Activated T-helper 17 cell treated with anti-CD3 and anti-CD28 coated beads, Interleukin-2, amount 50 U/mL, for 72 hours (primary cell): Measurements from ENCODE around the gene RNASET2. TPM values are rescaled to one million over a fixed set of nuclear protein-coding genes. Genes with fewer than 3 reads are reported as not detected.
"Not testable (repeated sequence)": the region's sequence is repeated elsewhere in the genome, so short reads cannot be mapped to it uniquely, and the experiment has no call there.

Source experiments
- ATAC-seq: fragments of 150-1000 bp; cut with Tn5 transposase; replicated peaks from 2 replicates; pipeline ENCODE4 v1.10.0; 2021; ENCODE audit warnings: mild to moderate bottlenecking, moderate library complexity
- H3K27ac Mint-ChIP-seq: one replicate; pipeline ENCODE4 v1.8.0; 2022; ENCODE audit warnings: mixed read lengths
- H3K27me3 Mint-ChIP-seq: one replicate; pipeline ENCODE4 v1.8.0; 2022; ENCODE audit warnings: mixed read lengths
- H3K36me3 Mint-ChIP-seq: one replicate; pipeline ENCODE4 v1.8.0; 2022; ENCODE audit warnings: low read depth, mild to moderate bottlenecking, mixed read lengths
- H3K4me1 Mint-ChIP-seq: one replicate; pipeline ENCODE4 v1.8.0; 2022; ENCODE audit warnings: mixed read lengths
- H3K4me3 Mint-ChIP-seq: one replicate; pipeline ENCODE4 v1.8.0; 2022; ENCODE audit warnings: mild to moderate bottlenecking, mixed read lengths
- H3K9me3 Mint-ChIP-seq: one replicate; pipeline ENCODE4 v1.8.0; 2022; ENCODE audit warnings: mixed read lengths
- total RNA-seq, 2 donors: library from RNA; stranded (reverse); gene quantifications; one replicate each; pipeline ENCODE4 v1.2.3, GENCODE V29; 2022

The RNASET2 gene
- total RNA-seq, 2 donors from 2014 or later: 94.2 to 210 TPM

DNA sequence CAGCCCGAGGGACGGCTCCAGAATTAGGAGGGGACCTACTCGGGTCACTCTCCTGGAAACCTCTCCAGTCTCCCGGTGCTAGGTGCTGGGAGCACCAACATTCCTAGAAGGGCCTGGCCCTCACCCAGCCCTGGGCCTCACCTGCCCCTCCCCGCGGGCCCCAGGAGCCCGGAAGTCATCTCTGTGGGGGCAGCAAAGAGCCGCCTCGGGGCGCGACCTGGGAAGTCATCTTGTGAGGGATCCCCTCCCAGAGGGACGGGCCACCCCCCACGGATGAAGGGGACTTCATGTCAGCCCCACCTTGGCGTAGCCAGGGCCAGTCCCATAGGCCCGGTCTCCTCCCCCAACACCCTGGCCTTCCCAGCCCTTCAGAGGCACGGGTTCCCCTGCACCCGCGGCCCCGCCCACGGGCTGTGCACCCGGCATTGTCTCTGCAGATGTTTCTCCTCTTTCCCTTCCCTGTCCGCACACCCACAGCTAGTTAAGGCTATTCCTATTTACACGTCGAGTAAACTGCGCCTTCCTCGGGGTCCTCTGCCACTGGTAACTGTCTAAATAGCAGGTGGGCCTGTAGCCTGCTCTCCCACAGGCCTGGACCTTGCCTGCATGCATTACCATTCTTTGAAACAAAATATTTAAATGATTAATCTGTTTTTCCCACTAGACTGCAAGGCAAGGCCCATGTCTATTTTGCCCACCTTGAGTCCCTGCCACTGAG lies 896 bp upstream of the RNASET2 start:
- Mint-ChIP-seq H3K27me3 (no peaks in the 10 kb centered on the region), H3K4me3 (peak overlapping the region; percentile 99), H3K27ac (peak overlapping the region; percentile 96), H3K9me3 (no peaks in the 10 kb centered on the region), H3K4me1 (peaks cover 42% of the 10 kb centered on the region), H3K36me3 (peaks cover 45% of the 10 kb centered on the region)
- peak; percentile 8 for ATAC-seq

DNA sequence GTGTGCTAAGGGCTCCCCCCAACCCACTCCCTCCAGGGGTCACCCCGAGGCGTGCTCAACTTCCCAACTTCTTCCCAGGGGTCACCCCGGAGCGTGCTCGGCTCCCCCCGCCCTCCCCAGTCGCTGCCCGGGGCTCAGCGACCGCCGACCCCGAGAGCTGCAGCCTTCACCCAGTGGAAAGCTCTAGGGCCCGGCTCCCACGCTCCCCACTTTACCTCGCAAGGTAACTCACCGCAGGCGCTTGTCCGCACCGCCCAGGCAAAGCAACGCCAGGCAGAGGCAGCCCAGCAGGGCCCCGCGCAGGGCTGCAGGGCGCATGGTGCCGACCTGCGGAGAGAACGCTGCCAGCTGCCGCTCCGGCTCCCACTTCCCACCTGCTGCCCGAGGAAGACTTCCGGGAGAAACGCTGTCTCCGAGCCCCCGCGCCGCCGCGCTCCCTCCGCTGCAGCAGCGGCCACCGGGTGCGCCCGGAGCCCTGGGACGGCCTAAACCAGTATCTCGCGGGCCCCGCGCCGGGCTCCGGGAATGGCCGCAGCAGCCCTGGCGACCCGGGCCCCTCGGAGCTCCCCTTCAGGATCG lies 396 bp downstream of the RNASET2 start:
- peaks cover 55% of the 10 kb centered on the region for H3K36me3 Mint-ChIP-seq
- H3K9me3 Mint-ChIP-seq: no peaks in the 10 kb centered on the region
- H3K4me1 Mint-ChIP-seq: peaks cover 49% of the 10 kb centered on the region
- peak overlapping the region; percentile 99 for H3K4me3 Mint-ChIP-seq
- peak overlapping the region; percentile 42 for H3K27ac Mint-ChIP-seq
- ATAC-seq: peak; percentile 13
- H3K27me3 Mint-ChIP-seq: no peaks in the 10 kb centered on the region

DNA sequence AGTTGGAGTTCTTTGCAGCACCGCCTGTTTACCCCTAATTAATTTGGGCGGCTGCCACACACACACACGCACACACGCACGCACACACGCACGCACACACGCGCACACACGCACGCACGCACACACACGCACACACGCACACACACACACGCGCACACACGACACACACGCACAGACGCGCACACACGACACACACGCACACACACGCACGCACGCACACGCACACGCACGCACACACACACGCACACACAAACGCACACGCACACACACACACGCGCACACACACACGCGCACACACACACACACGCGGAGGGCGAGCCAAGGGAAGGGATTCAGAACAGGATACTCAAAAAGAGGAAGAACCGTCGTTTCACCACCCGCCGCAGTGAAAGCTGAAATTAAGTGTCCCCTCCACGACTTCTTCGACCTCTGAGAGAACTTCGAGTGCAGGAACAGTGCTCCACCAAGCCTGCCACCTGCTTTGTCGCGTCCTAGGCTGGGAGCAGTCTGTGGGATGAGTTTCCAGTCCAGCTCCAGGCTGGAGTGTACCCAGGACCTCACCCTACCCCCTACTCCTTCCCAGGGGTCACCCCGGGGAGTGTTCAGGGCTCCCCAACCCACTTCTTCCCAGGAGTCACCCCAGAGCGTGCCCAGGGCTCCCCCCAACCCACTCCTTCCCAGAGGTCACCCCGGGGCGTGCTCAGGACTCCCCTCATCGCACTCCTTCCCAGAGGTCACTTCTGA lies 1.1 kb downstream of the RNASET2 start:
- H3K9me3 Mint-ChIP-seq: no peaks in the 10 kb centered on the region
- peaks cover 56% of the 10 kb centered on the region for H3K4me1 Mint-ChIP-seq
- H3K27me3 Mint-ChIP-seq: no peaks in the 10 kb centered on the region
- peak overlapping the region; percentile 42 for H3K27ac Mint-ChIP-seq
- ATAC-seq: no peak
- H3K4me3 Mint-ChIP-seq: peak overlapping the region; percentile 99
- peaks cover 61% of the 10 kb centered on the region for H3K36me3 Mint-ChIP-seq

DNA sequence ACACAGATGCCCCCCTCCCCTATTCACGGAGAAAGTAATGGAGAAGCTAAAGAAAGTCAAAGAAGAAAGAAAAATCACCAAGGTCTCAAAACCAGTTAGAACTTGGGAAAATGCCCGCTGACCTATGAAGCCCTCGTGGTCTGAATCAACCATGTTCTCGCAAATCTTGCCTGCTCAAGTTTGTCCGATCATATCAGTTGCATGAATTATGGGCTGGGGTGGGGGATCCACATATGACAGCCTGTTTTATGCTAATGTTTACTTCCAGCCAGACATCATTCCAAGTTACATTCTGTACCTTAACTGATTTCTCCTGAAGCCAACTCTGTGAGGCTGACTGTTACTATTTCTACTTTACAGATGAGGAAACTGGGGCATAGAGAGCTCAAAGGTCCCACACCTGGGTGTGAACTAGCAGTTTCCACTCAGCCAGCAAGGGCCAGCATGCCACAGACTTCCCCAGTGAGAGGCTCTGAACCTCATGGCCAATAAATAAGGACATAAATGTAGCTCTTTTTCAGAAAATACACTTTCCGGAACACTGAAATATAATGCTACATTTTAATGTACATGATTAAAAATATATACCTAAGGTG lies 2.1 kb downstream of the RNASET2 start:
- Mint-ChIP-seq H3K4me1 (peaks cover 51% of the 10 kb centered on the region), H3K4me3 (peak overlapping the region; percentile 99), H3K27me3 (no peaks in the 10 kb centered on the region), H3K36me3 (peaks cover 69% of the 10 kb centered on the region), H3K27ac (peak overlapping the region; percentile 42), H3K9me3 (no peaks in the 10 kb centered on the region)
- ATAC-seq: no peak

DNA sequence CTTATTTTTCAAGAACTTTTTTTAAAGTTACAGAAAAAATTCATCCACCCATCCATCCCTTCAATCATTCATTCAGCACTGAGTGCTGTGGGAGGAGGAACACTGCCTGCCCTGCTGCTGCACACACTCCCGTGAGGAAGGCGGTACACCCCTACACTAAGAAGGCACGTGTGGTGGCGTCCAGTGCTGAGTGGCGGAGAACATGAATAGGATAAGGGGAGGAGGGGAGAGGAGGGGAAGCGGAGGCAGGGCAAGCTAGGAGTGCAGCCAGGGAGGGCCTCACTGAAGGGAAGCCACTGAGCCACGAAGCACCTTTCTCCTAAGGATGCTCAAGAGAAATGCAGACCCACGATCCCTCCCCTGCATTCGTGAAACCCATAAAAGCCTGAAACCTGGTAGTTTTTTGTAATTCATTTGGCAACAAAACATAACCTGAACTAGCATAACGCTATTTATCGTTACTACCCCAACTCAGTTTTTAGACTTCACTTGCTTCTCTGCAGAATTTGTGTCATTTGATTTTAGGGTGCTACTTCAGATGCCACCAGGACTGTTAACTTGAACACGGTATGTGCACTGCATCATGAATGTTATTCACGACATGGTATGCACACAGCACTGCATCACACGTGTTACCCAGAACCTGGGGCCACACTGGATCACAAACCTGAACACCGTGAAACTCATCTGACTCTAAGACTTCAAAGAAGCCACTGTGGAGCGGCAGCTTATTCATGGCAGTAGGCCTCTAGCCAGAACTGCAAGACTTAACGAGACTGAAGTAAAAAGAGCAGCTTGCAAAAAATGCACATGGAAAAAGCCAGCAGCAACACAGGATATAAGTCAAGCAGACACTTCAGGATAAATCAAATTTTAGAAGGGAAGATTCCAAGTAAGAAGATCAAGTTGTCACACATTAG lies 3.5 kb downstream of the RNASET2 start:
- Mint-ChIP-seq H3K4me1 (peaks cover 37% of the 10 kb centered on the region), H3K27me3 (no peaks in the 10 kb centered on the region), H3K27ac (peak overlapping the region; percentile 42), H3K36me3 (peaks cover 83% of the 10 kb centered on the region), H3K4me3 (peak overlapping the region; percentile 99), H3K9me3 (no peaks in the 10 kb centered on the region)
- ATAC-seq: no peak

DNA sequence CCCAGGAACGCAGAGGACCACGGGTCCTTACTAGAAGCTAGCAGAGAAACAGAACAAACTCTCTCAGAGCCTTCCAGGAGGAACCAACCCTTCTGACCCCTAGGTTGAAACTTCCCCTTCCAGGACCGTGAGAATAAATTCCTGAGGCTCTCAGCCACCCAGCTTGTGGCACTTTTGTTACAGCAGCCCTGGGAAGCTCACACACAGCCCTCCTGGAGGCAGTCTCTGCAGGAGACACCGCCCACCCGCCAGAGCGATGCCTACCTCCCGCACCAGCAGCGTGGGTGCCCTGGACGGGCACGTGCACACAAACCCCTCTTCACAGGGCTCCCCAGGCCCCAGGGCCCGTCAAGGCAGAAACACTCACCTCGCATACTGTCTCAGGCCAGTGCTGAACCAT lies 4.2 kb downstream of the RNASET2 start:
- Mint-ChIP-seq H3K27ac (peak overlapping the region; percentile 40), H3K36me3 (peaks cover 84% of the 10 kb centered on the region), H3K4me1 (peaks cover 30% of the 10 kb centered on the region), H3K4me3 (peak overlapping the region; percentile 99), H3K27me3 (no peaks in the 10 kb centered on the region), H3K9me3 (no peaks in the 10 kb centered on the region)
- no peak for ATAC-seq

DNA sequence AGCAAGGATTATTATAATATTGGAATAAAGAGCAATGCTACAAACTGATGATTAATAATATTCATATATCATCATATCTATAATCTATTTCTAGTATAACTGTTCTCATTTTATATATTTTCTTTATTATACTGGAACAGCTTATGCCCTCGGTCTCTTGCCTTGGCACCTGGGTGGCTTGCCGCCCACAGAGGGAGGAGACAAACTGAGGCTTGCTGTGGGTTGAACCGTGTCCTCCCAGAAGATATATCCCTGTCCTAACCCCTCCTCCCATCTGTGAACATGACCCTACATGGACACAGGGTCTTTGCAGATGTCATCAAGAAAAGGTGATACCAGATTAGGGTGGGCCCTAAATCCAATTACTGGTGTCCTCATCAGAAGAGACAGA lies 4.7 kb downstream of the RNASET2 start:
- H3K36me3 Mint-ChIP-seq: peaks cover 88% of the 10 kb centered on the region
- H3K4me1 Mint-ChIP-seq: peaks cover 30% of the 10 kb centered on the region
- H3K27me3 Mint-ChIP-seq: no peaks in the 10 kb centered on the region
- peak overlapping the region; percentile 100 for H3K27ac Mint-ChIP-seq
- no peaks in the 10 kb centered on the region for H3K9me3 Mint-ChIP-seq
- peak overlapping the region; percentile 99 for H3K4me3 Mint-ChIP-seq
- no peak for ATAC-seq

DNA sequence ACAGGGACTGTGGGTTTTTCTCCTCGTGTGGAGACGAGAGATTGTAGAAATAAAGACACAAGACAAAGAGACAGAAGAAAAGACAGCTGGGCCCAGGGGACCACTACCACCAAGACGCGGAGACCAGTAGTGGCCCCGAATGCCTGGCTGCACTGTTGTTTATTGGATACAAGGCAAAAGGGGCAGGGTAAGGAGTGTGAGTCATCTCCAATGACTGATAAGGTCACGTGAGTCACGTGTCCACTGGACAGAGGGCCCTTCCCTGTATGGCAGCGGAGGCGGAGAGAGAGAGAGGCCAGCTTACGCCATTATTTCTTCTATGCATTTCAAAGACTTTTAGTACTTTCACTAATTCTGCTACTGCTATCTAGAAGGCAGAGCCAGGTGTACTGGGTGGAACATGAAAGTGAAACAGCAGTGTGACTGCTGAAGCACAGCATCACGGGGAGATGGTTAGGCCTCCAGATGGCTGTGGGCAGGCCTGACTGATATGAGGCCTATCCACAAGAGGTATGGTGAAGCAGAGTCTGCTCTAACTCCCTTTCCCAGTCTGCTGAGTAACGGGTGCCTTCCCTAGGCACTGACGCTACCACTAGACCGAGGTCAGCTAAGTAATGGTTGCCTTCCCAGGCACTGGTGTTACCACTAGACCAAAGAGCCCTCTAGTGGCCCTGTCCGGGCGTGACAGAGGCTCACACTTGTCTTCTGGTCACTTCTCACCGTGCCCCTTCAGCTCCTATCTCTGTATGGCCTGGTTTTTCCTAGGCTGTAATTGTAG lies 5.3 kb downstream of the RNASET2 start:
- H3K27me3 Mint-ChIP-seq, H3K9me3 Mint-ChIP-seq: not testable (repeated sequence)
- ATAC-seq: peak; percentile 93
- Mint-ChIP-seq H3K4me1 (peaks cover 30% of the 10 kb centered on the region), H3K27ac (peak overlapping the region; percentile 100), H3K36me3 (peaks cover 94% of the 10 kb centered on the region), H3K4me3 (peak overlapping the region; percentile 99)

DNA sequence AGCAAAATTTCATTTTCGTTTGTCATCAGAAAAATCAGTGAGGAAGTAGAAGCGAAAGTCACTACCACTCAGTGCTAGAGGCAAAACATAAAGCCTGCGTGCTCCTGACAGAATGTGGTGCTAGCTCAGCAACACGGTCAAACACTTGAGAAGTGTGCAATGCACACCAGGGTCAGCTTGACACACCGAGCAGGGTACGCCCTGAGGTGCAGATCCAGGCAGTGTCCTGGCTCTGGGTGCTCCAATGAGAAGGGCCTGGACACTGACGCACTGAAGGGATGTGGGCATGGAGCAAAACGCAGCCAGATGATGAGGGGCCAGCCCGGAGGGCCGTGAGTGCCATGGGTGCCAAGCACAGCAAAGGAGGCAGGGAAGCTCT lies 5.9 kb downstream of the RNASET2 start:
- H3K4me3 Mint-ChIP-seq: peak overlapping the region; percentile 99
- peak overlapping the region; percentile 100 for H3K27ac Mint-ChIP-seq

DNA sequence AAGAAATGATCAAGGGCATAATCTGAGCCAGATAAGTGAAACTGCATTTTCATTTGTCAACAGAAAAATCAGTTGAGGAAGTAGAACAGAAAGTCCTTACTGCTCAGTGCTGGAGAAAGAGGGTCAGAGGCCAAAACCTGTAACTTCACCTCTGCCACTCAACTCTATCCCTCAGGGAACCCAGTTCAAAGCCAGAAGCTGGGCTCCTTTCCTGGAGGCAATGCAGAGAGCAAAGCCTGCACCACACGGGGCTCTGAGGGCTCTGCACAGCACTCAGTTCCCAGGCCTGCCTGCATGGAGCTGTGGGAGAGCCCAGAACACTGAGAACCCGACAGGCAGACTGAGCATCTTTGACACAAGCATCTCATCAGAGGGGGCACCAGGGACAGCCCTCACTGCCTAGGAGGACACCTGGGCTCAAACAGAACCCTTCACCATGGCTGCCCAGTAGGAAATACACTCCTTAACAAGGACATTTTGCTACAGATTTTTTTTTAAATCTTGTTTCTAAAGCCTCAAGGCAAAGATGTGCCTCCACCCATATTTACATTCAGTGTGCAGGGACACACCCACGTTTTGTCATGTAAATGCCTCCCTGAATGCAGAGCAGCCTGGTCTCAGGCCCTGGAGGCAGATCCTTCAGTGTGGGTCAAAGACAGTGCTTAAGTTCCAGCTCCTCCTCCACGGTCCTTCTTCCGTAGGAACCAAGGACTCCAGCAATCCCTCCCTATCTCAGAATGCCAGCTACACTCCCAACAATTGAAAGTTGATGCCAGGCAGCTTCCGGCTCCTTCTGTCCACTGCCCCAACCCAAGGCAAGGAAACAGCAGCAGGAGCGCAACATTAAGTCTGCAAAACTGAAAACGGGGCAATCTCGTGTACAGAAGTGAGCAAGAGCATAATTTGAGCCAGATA lies 6.6 kb downstream of the RNASET2 start:
- Mint-ChIP-seq H3K27ac (peak overlapping the region; percentile 100), H3K36me3 (peaks cover 94% of the 10 kb centered on the region), H3K27me3 (no peaks in the 10 kb centered on the region), H3K9me3 (no peaks in the 10 kb centered on the region), H3K4me1 (peaks cover 36% of the 10 kb centered on the region), H3K4me3 (peak overlapping the region; percentile 99)
- ATAC-seq: no peak

More for the DNA sequence above, 5.9 kb downstream of the RNASET2 start:
- peaks cover 94% of the 10 kb centered on the region for H3K36me3 Mint-ChIP-seq
- H3K9me3 Mint-ChIP-seq: no peaks in the 10 kb centered on the region
- H3K4me1 Mint-ChIP-seq: peaks cover 30% of the 10 kb centered on the region
- peak; percentile 34 for ATAC-seq
- no peaks in the 10 kb centered on the region for H3K27me3 Mint-ChIP-seq

DNA sequence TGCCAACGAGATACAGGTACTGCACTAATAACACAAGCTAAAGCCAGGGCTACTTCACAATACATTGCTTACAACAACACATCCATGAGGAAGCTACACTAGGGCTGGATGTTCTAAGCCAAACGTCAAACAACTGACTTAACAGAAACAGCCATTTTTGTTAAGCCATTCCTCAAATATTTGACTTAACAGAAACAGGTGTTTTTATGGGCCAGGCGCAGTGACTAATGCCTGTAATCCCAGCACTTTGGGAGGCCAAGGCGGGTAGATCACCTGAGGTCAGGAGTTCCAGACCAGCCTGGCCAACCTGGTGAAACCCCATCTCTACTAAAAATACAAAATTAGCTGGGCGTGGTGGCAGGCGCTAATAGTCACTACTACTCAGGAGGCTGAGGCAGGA lies 7.6 kb downstream of the RNASET2 start:
- Mint-ChIP-seq H3K36me3 (peaks cover 94% of the 10 kb centered on the region), H3K4me1 (peaks cover 29% of the 10 kb centered on the region)
- not testable (repeated sequence) for H3K27ac Mint-ChIP-seq

DNA sequence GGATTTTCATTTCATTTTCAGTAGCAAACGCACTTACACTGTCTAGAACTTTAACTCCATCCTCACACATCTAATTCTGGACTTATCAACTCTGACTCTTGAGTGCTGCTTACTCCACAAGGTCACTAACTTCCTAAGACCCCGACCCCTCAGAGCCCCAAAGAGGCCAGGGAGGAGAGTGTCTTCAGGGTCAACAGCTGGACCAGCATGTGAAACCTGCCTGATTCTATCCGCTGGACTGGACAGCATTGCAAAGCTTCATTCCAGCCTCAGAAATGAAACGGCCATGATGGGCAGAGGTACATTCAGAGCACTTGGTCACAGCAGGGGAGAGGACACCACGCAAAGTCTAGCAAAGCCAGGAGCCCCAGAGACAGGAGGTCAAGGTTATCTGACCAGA lies 9.1 kb downstream of the RNASET2 start:
- H3K9me3 Mint-ChIP-seq: no peaks in the 10 kb centered on the region
- H3K4me1 Mint-ChIP-seq: peaks cover 24% of the 10 kb centered on the region

More for the DNA sequence above, 7.6 kb downstream of the RNASET2 start:
- not testable (repeated sequence) for H3K9me3 Mint-ChIP-seq, H3K27me3 Mint-ChIP-seq, ATAC-seq
- H3K4me3 Mint-ChIP-seq: peak overlapping the region; percentile 99

More for the DNA sequence above, 9.1 kb downstream of the RNASET2 start:
- Mint-ChIP-seq H3K4me3 (no peak overlapping the region), H3K27me3 (no peaks in the 10 kb centered on the region), H3K36me3 (peaks cover 94% of the 10 kb centered on the region), H3K27ac (no peak overlapping the region)
- ATAC-seq: no peak
